GM12873 (cell line): ENCODE measurements around the gene IL18BP.

ENCODE experiments used
- TF ChIP-seq, protein P1 (sequence below): IDR thresholded peaks from 2 replicates; pipeline ENCODE4 v1.5.1; 2012; ENCODE audit warnings: low read depth, mild to moderate bottlenecking, moderate library complexity, low read length, control low read depth; ENCODE audit not compliant: insufficient read depth; ENCODE audit errors: missing control alignments

Gene IL18BP

GRCh38 chr11:71971680-71972079 lies 27.0 kb upstream of the IL18BP start:
- TF ChIP-seq, protein P1, sequence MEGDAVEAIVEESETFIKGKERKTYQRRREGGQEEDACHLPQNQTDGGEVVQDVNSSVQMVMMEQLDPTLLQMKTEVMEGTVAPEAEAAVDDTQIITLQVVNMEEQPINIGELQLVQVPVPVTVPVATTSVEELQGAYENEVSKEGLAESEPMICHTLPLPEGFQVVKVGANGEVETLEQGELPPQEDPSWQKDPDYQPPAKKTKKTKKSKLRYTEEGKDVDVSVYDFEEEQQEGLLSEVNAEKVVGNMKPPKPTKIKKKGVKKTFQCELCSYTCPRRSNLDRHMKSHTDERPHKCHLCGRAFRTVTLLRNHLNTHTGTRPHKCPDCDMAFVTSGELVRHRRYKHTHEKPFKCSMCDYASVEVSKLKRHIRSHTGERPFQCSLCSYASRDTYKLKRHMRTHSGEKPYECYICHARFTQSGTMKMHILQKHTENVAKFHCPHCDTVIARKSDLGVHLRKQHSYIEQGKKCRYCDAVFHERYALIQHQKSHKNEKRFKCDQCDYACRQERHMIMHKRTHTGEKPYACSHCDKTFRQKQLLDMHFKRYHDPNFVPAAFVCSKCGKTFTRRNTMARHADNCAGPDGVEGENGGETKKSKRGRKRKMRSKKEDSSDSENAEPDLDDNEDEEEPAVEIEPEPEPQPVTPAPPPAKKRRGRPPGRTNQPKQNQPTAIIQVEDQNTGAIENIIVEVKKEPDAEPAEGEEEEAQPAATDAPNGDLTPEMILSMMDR = no peak

DNA sequence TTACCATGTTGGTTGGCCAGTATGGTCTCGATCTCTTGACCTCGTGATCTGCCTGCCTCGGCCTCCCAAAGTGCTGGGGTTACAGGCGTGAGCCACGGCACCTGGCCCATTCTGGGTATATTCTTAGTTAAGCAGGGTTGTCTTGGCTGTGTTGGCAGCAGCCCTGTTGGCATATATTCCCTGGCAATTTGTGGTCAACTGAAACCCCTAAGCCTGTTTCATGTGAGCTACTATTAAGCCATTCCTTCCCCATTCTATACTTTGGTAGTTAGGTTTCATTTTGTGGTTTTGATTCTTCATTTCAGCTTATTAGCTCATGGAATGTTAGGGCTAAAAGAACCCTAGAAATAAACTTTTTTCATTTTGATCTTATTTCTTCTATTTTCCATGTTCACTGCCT lies 22.2 kb upstream of the IL18BP start:
- TF ChIP-seq, protein P1 = no peak

- TF ChIP-seq, protein P1 = no peak
These were observed 21.6 kb upstream of the IL18BP start for GRCh38 chr11:71977090-71977489.

DNA sequence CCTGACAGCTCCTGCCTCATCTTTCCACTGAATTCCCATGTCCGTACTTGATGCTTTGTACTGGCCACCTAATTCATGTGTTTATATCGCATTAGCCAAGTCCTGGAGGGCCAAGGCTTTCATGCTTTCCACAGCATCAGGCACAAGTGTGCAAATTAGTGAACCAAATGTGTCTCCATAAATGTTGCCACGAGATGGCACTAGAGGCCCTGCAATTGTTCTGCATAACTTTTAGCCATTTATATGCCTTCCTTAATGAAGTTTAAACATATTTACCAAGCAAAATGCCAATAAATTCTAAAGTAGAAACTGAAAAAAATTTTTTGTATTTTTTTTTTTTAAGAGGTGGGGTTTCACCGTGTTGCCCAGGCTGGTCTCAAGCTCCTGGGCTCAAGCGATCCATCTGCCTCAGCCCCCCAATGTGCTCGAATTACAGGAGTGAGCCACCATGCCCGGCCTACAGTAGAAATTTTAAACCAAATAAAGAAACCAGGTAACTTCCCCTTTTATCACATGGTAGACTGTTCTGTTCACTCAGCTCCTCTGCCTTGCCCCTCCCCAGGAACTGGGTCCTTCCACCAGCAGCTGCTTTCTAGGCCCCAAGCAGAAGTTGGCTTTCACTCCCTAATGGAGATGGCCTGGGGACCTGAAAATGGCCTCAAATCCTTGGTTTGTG lies 20.8 kb upstream of the IL18BP start:
- TF ChIP-seq, protein P1 = peak; percentile 65

- TF ChIP-seq, protein P1 = no peak
These were observed 19.6 kb upstream of the IL18BP start for GRCh38 chr11:71979094-71979493.

GRCh38 chr11:71979602-71980001 lies 19.1 kb upstream of the IL18BP start:
- TF ChIP-seq, protein P1 = no peak

DNA sequence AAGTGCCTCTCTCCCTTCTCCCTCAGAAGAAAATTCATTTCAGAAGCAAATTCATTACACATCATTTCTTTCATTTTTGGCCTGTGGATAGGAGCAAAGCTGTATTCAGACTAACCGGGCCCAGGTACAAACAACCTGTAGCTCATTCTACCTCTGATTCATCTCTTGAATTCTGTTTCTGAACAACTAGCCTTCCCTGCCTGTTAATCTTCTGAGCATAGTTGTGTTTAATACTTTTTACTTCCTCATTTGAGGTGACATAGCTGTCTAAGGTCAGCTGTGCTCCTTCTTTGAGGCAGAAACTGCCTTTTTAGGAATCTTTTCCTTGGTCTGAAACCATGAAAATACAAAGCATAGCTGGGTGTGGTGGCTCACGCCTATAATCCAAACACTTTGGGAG lies 12.6 kb upstream of the IL18BP start:
- TF ChIP-seq, protein P1 = no peak

- TF ChIP-seq, protein P1 = no peak
These were observed 11.2 kb upstream of the IL18BP start for GRCh38 chr11:71987521-71987920.
